OCI-LY3 (cell line): ENCODE results near the gene MGAT2.

Source experiments
- H2AFZ ChIP-seq: fragments of 200-600, 300-600 bp; shearing (Covaris generic); 2 replicates; pipeline ENCODE4 v1.6.0; 2014; ENCODE audit warnings: antibody characterized with exemption, low read depth, low read length
- H3K27ac ChIP-seq: fragments of 200-600, 300-600 bp; sonication (generic); 2 replicates; pipeline ENCODE4 v1.5.1; 2014; ENCODE audit warnings: mild to moderate bottlenecking, low read length, moderate library complexity, mixed read lengths
- H3K27me3 ChIP-seq: fragments of 200-600, 300-600 bp; sonication (generic); 2 replicates; pipeline ENCODE4 v1.6.1; 2014; ENCODE audit warnings: low read depth, low read length, mixed read lengths
- H3K36me3 ChIP-seq: fragments of 200-600, 300-600 bp; sonication (generic); replicated peaks from 2 replicates; pipeline ENCODE3; 2014; ENCODE audit warnings: low read depth, low read length, mixed read lengths
- H3K4me1 ChIP-seq: fragments of 300-600, 200-600 bp; sonication (generic); 2 replicates; pipeline ENCODE4 v1.6.1; 2014; ENCODE audit warnings: low read length, mixed read lengths
- H3K4me2 ChIP-seq: fragments of 200-600, 300-600 bp; sonication (generic); 2 replicates; pipeline ENCODE4 v1.6.1; 2014; ENCODE audit warnings: low read length, mixed read lengths
- H3K4me3 ChIP-seq: fragments of 300-600, 200-600 bp; sonication (generic); 2 replicates; pipeline ENCODE4 v1.5.1; 2014; ENCODE audit warnings: antibody characterized with exemption, mild to moderate bottlenecking, low read length, moderate library complexity
- H3K79me2 ChIP-seq: fragments of 300-600, 200-600 bp; shearing (Covaris generic); 2 replicates; pipeline ENCODE4 v1.6.1; 2014; ENCODE audit warnings: mild to moderate bottlenecking, low read length, mixed read lengths
- H3K9ac ChIP-seq: fragments of 300-600, 200-600 bp; shearing (Covaris generic); 2 replicates; pipeline ENCODE4 v1.6.0; 2014; ENCODE audit warnings: mild to moderate bottlenecking, low read length, moderate library complexity
- H3K9me3 ChIP-seq: fragments of 200-600, 300-600 bp; shearing (Covaris generic); 2 replicates; pipeline ENCODE4 v1.6.1; 2014; ENCODE audit warnings: low read length, mixed read lengths; ENCODE audit not compliant: insufficient read depth
- H4K20me1 ChIP-seq: fragments of 200-600, 300-600 bp; sonication (generic); 2 replicates; pipeline ENCODE4 v1.6.1; 2016; ENCODE audit warnings: low read length, mixed read lengths; ENCODE audit not compliant: insufficient read depth
- EZH2phosphoT487 ChIP-seq: fragments of 200-600 bp; shearing (Covaris generic); IDR thresholded peaks from 2 replicates; pipeline ENCODE4 v1.6.1; 2018; ENCODE audit warnings: antibody characterized with exemption, mixed run types, low read depth
- TF ChIP-seq, protein P1 (sequence below): fragments of 200-600, 300-600 bp; sonication (generic); IDR thresholded peaks from 2 replicates; pipeline ENCODE4 v1.5.1; 2014; ENCODE audit warnings: antibody characterized with exemption, low read length, low read depth

MGAT2 gene

DNA sequence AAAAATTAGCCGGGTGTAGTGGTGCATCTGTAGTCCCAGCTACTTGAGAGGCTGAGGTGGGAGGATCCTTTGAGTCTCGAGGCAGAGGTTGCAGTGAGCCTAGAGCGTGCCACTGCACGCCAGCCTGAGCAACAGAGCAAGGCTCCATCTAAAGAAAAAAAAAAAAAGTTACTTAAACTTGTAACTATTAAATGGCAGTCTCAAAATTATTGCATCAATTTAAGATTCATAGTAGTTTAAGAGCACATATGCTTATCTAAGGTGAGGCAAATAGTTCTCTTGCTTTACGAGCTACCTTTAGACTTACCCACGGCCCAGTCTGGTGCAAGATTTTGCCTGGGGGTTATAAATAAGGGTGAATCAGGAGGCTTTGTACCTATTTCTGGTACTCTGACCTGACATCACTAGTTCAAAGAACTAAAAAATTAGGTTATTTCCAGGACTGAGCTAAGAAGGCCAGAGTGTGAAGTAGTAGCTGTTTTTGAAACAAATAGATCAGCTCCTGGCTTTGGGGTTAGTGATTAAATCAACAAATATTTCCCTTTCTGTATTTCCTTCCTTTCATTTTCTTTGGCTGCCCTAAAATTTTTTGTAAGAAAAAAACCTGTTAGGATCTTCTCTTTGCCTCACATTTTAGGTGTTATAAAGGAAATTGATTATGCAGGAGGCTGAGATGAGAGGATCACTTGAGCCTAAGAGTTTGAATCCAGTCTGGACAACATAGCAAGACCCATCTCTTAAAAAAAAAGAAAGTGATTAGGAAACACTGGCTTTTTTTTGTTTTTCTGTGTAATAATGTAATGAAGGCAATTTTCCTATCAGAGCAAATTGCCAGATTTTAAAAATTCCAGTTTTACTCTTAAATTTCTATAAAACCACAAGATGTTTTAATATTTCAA, 3.6 kb downstream of the MGAT2 start:
- peak overlapping the region; percentile 88 for H3K4me3 ChIP-seq
- no peaks in the 10 kb centered on the region for H3K27me3 ChIP-seq
- H3K4me1 ChIP-seq = peaks cover 26% of the 10 kb centered on the region
- TF ChIP-seq EZH2phosphoT487 = no peak
- TF ChIP-seq, protein P1, sequence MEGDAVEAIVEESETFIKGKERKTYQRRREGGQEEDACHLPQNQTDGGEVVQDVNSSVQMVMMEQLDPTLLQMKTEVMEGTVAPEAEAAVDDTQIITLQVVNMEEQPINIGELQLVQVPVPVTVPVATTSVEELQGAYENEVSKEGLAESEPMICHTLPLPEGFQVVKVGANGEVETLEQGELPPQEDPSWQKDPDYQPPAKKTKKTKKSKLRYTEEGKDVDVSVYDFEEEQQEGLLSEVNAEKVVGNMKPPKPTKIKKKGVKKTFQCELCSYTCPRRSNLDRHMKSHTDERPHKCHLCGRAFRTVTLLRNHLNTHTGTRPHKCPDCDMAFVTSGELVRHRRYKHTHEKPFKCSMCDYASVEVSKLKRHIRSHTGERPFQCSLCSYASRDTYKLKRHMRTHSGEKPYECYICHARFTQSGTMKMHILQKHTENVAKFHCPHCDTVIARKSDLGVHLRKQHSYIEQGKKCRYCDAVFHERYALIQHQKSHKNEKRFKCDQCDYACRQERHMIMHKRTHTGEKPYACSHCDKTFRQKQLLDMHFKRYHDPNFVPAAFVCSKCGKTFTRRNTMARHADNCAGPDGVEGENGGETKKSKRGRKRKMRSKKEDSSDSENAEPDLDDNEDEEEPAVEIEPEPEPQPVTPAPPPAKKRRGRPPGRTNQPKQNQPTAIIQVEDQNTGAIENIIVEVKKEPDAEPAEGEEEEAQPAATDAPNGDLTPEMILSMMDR = no peak
- H3K9me3 ChIP-seq = no peaks in the 10 kb centered on the region
- H3K27ac ChIP-seq = peak overlapping the region; percentile 24
- peak overlapping the region; percentile 94; the same call in 1 of the 2 replicates for H3K9ac ChIP-seq
- peaks cover 29% of the 10 kb centered on the region for H4K20me1 ChIP-seq
- no peak overlapping the region for H2AFZ ChIP-seq
- peaks cover 98% of the 10 kb centered on the region for H3K79me2 ChIP-seq
- H3K36me3 ChIP-seq = peaks cover 48% of the 10 kb centered on the region
- H3K4me2 ChIP-seq = peak overlapping the region; percentile 96

DNA sequence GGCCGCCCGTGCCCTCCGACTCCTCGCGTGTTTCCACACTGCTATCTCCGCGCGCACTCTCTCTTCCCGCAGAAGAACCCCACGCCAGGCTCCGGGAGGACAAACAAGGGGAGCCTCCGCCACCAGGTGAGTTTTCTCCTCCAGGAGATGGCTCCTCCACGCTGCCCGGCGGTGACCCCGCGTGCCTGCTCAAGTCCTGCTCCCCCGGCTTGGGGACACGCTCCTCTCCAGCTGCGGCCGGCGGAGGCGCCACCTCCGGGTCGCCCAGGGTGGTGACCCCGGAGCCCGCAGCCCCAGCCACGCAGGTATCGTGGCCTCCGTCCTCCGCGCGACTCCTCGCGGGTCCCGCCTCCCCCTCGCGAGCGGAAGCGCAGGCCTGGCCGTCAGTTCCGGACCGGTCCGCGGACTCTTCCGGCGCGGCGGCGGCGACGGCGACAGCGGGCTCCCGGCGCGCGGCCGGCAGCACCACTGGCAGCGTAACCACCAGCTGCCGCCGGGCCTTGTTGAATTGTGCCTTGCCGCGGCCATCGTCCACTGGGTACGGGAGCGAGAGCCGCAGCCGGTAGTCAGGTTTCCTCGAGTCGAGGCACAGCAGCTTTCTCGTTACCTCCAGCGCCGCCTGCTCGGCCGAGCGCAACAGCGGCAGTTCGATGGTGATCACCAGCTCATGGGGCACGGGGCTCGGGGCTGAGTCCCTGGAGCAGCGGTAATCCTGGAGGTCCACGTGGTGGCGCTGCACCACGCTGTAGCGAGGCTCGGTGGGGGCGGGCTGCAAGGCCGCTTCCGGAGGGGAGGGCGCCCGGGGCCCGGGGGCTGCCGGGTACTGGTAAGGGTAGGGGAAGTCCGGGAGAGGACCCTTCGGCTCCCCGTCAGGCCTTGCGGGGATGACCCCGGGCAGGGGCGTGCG, 13.3 kb downstream of the MGAT2 start:
- Histone ChIP-seq H3K4me2 (peak overlapping the region; percentile 75), H3K36me3 (peaks cover 38% of the 10 kb centered on the region), H3K79me2 (peaks cover 95% of the 10 kb centered on the region), H3K4me3 (peak overlapping the region; percentile 95), H3K9me3 (no peaks in the 10 kb centered on the region), H3K4me1 (peaks cover 22% of the 10 kb centered on the region), H3K9ac (peak overlapping the region; percentile 92), H4K20me1 (peaks cover 9% of the 10 kb centered on the region; the same call in 1 of the 2 replicates), H2AFZ (peak overlapping the region; percentile 70; the same call in 1 of the 2 replicates), H3K27ac (peak overlapping the region; percentile 95), H3K27me3 (no peaks in the 10 kb centered on the region)
- TF ChIP-seq, protein P1 = peak; percentile 85
- no peak for TF ChIP-seq EZH2phosphoT487

GRCh38 chr14:49634547-49635334, 14.1 kb downstream of the MGAT2 start, which contains the start of gene DNAAF2:
Gene DNAAF2, minus strand, starts transcription at chr14:49635244. Its CDS starts 95 bp downstream, at chr14:49635149.
- Histone ChIP-seq H3K79me2 (peaks cover 95% of the 10 kb centered on the region), H3K4me3 (peak within 1 kb of the TSS; percentile 95), H3K4me1 (peaks cover 22% of the 10 kb centered on the region), H3K9me3 (no peaks in the 10 kb centered on the region), H3K27ac (peak within 1 kb of the TSS; percentile 95), H3K27me3 (no peaks in the 10 kb centered on the region), H2AFZ (peak within 1 kb of the TSS; percentile 70; the same call in 1 of the 2 replicates), H3K4me2 (peak within 1 kb of the TSS; percentile 75), H3K36me3 (peaks cover 44% of the 10 kb centered on the region), H3K9ac (peak within 1 kb of the TSS; percentile 92), H4K20me1 (peaks cover 11% of the 10 kb centered on the region; the same call in 1 of the 2 replicates)
- TF ChIP-seq, protein P1 = no peak
- TF ChIP-seq EZH2phosphoT487 = no peak
